ENCODE measurements around the gene TBC1D10A. TPM values are rescaled to one million over a fixed set of nuclear protein-coding genes. Genes with fewer than 3 reads are reported as not detected.

TBC1D10A gene
- total RNA-seq, 1 experiment from 2014 or later: 11.1 TPM

- TF ChIP-seq ZNF396 (CRISPR knock-in tag; IDR thresholded peaks at IDR 0.05; ENCODE audit: borderline replicate concordance) (no peak), NR1H2 (CRISPR knock-in tag; IDR thresholded peaks at IDR 0.05) (no peak)
Measured at GRCh38 chr22:30247974-30248373, 78.8 kb downstream of the TBC1D10A start (continued).

DNA sequence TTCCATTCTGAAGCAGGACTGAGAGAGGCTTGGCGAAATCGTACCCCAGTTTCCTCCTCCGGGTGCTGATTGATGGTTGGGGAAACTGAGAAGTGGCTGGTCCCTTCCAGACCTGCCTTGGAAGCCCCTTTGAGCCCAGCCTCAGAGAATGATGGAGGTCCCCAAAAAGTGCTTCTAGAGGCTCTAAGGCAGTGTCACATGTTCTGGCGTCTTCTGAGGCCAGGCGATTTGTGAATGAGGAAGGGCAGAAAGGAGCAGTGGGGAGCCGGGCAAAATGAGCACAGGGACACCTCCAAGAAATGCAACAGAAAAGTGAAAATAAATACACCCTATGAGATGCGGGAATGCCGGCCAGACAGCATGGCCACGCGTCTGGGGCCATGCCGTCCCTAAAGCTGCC, 79.2 kb downstream of the TBC1D10A start:
- Mint-ChIP-seq H3K9me3 (no peaks in the 10 kb centered on the region), H3K4me3 (peak overlapping the region; percentile 76), H3K36me3 (peaks cover 12% of the 10 kb centered on the region; the same call in 1 of the 2 replicates), H3K27ac (no peak overlapping the region), H3K27me3 (ENCODE audit: low read depth) (no peaks in the 10 kb centered on the region), H3K4me1 (peaks cover 45% of the 10 kb centered on the region)
- ChIA-PET CTCF (no interaction called here), POLR2A (no interaction called here)
- no peak for TF ChIP-seq ZNF121 (CRISPR knock-in tag; IDR thresholded peaks at IDR 0.05)
- DNase-seq (ENCODE audit: low spot score): no peak
- no peak for ATAC-seq

- H3K27me3 Mint-ChIP-seq (ENCODE audit: low read depth): no peaks in the 10 kb centered on the region
- ChIA-PET POLR2A (no interaction called here), CTCF (interaction anchor here (1.8 kb wide), 1 partner anchor 42 kb away, joined by 7 read pairs; the partner anchor contains the start of gene CASTOR1)
- no peak overlapping the region for H3K27ac Mint-ChIP-seq
- H3K4me1 Mint-ChIP-seq: peaks cover 40% of the 10 kb centered on the region
- H3K36me3 Mint-ChIP-seq: peaks cover 12% of the 10 kb centered on the region; the same call in 1 of the 2 replicates
- H3K9me3 Mint-ChIP-seq: no peaks in the 10 kb centered on the region
- peak overlapping the region; percentile 76 for H3K4me3 Mint-ChIP-seq
- no peak for TF ChIP-seq CREB1 (CRISPR knock-in tag; IDR thresholded peaks at IDR 0.05)
- TF ChIP-seq NR2C2 (CRISPR knock-in tag; IDR thresholded peaks at IDR 0.05): no peak
- TF ChIP-seq GABPB1 (CRISPR knock-in tag; IDR thresholded peaks at IDR 0.05): no peak
- TF ChIP-seq CTCF (IDR thresholded peaks at IDR 0.05): no peak
- TF ChIP-seq, protein P1, sequence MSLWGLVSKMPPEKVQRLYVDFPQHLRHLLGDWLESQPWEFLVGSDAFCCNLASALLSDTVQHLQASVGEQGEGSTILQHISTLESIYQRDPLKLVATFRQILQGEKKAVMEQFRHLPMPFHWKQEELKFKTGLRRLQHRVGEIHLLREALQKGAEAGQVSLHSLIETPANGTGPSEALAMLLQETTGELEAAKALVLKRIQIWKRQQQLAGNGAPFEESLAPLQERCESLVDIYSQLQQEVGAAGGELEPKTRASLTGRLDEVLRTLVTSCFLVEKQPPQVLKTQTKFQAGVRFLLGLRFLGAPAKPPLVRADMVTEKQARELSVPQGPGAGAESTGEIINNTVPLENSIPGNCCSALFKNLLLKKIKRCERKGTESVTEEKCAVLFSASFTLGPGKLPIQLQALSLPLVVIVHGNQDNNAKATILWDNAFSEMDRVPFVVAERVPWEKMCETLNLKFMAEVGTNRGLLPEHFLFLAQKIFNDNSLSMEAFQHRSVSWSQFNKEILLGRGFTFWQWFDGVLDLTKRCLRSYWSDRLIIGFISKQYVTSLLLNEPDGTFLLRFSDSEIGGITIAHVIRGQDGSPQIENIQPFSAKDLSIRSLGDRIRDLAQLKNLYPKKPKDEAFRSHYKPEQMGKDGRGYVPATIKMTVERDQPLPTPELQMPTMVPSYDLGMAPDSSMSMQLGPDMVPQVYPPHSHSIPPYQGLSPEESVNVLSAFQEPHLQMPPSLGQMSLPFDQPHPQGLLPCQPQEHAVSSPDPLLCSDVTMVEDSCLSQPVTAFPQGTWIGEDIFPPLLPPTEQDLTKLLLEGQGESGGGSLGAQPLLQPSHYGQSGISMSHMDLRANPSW (CRISPR knock-in tag; conservative IDR thresholded peaks at IDR 0.05; ENCODE audit: low read depth): no peak
- no peak for TF ChIP-seq SOX15 (CRISPR knock-in tag; IDR thresholded peaks at IDR 0.05)
- TF ChIP-seq, protein P2, sequence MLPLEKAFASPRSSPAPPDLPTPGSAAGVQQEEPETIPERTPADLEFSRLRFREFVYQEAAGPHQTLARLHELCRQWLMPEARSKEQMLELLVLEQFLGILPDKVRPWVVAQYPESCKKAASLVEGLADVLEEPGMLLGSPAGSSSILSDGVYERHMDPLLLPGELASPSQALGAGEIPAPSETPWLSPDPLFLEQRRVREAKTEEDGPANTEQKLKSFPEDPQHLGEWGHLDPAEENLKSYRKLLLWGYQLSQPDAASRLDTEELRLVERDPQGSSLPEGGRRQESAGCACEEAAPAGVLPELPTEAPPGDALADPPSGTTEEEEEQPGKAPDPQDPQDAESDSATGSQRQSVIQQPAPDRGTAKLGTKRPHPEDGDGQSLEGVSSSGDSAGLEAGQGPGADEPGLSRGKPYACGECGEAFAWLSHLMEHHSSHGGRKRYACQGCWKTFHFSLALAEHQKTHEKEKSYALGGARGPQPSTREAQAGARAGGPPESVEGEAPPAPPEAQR (CRISPR knock-in tag; IDR thresholded peaks at IDR 0.05): no peak
- TF ChIP-seq HMGA2 (CRISPR knock-in tag; IDR thresholded peaks at IDR 0.05): no peak
- no peak for TF ChIP-seq ZBTB21 (CRISPR knock-in tag; IDR thresholded peaks at IDR 0.05; ENCODE audit: borderline replicate concordance)
- no peak for TF ChIP-seq GTF2I (CRISPR knock-in tag; conservative IDR thresholded peaks at IDR 0.05)
- TF ChIP-seq RELA (CRISPR knock-in tag; IDR thresholded peaks at IDR 0.05; ENCODE audit: borderline replicate concordance): no peak
- no peak for TF ChIP-seq NFYB (CRISPR knock-in tag; conservative IDR thresholded peaks at IDR 0.05; ENCODE audit: low read depth)
- no peak for TF ChIP-seq ZMAT4 (CRISPR knock-in tag; IDR thresholded peaks at IDR 0.05)
- TF ChIP-seq, protein P3, sequence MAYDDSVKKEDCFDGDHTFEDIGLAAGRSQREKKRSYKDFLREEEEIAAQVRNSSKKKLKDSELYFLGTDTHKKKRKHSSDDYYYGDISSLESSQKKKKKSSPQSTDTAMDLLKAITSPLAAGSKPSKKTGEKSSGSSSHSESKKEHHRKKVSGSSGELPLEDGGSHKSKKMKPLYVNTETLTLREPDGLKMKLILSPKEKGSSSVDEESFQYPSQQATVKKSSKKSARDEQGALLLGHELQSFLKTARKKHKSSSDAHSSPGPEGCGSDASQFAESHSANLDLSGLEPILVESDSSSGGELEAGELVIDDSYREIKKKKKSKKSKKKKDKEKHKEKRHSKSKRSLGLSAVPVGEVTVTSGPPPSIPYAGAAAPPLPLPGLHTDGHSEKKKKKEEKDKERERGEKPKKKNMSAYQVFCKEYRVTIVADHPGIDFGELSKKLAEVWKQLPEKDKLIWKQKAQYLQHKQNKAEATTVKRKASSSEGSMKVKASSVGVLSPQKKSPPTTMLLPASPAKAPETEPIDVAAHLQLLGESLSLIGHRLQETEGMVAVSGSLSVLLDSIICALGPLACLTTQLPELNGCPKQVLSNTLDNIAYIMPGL (CRISPR knock-in tag; IDR thresholded peaks at IDR 0.05): no peak
- TF ChIP-seq PRRX2 (CRISPR knock-in tag; IDR thresholded peaks at IDR 0.05): no peak
- TF ChIP-seq TCF7 (CRISPR knock-in tag; IDR thresholded peaks at IDR 0.05; ENCODE audit: low read depth): no peak
- ATAC-seq (no peak), DNase-seq (ENCODE audit: low spot score) (no peak)
Measured at GRCh38 chr22:30246814-30247376, 79.8 kb downstream of the TBC1D10A start.
